Subcutaneous abdominal adipose tissue (tissue), 5 donors: ENCODE measurements around the gene MDM4.

Source experiments
- H3K27ac ChIP-seq: one replicate; pipeline ENCODE4 v1.7.0; 2013; ENCODE audit warnings: low read depth, mild to moderate bottlenecking, inconsistent platforms, low read length, moderate library complexity
- H3K27me3 ChIP-seq, 5 donors: one replicate each; pipeline ENCODE4 v1.7.0; 2013; ENCODE audit warnings: low read length in 5 of 5, inconsistent platforms in 1 of 5; ENCODE audit not compliant: control insufficient read depth in 5 of 5, insufficient read depth in 4 of 5
- H3K36me3 ChIP-seq, 5 donors: one replicate each; pipeline ENCODE4 v1.7.0; 2013; ENCODE audit warnings: low read length in 5 of 5; ENCODE audit not compliant: control insufficient read depth in 5 of 5, insufficient read depth in 5 of 5
- H3K4me1 ChIP-seq, 5 donors: one replicate each; pipeline ENCODE4 v1.7.0; 2013; ENCODE audit warnings: low read length in 5 of 5, mild to moderate bottlenecking in 3 of 5, moderate library complexity in 1 of 5; ENCODE audit not compliant: control insufficient read depth in 5 of 5, insufficient read depth in 5 of 5
- H3K4me3 ChIP-seq, 5 donors: one replicate each; pipeline ENCODE4 v1.7.0; 2013; ENCODE audit warnings: low read length in 5 of 5, low read depth in 1 of 5
- H3K9ac ChIP-seq, 5 donors: one replicate each; pipeline ENCODE4 v1.7.0; 2013; ENCODE audit warnings: low read length in 5 of 5, mild to moderate bottlenecking in 4 of 5, moderate library complexity in 3 of 5
- H3K9me3 ChIP-seq, 5 donors: one replicate each; pipeline ENCODE4 v1.7.0; 2013; ENCODE audit warnings: low read length in 5 of 5; ENCODE audit not compliant: control insufficient read depth in 5 of 5
- donor health status: healthy.
- donor health status: healthy.
- donor health status: healthy.
- donor health status: healthy.
- donor health status: healthy.

The MDM4 gene

GRCh38 chr1:204502241-204502640 lies 14.0 kb upstream of the MDM4 start:
- Histone ChIP-seq H3K36me3 (no peaks in the 10 kb centered on the region), H3K9me3 (no peaks in the 10 kb centered on the region), H3K4me3 (no peak overlapping the region), H3K27me3 (no peaks in the 10 kb centered on the region), H3K4me1 (peaks cover 0 to 23% (median 17%) of the 10 kb centered on the region in 5 donors), H3K9ac (no peak overlapping the region), H3K27ac (no peak overlapping the region)

- Histone ChIP-seq H3K27me3 (no peaks in the 10 kb centered on the region), H3K9me3 (no peaks in the 10 kb centered on the region), H3K36me3 (no peaks in the 10 kb centered on the region), H3K4me3 (no peak overlapping the region), H3K4me1 (peaks cover 0 to 32% (median 23%) of the 10 kb centered on the region in 5 donors), H3K27ac (no peak overlapping the region), H3K9ac (no peak overlapping the region)
Measured at GRCh38 chr1:204503122-204503912, 12.9 kb upstream of the MDM4 start.

- Histone ChIP-seq H3K4me3 (no peak overlapping the region), H3K36me3 (no peaks in the 10 kb centered on the region), H3K27ac (no peak overlapping the region), H3K9me3 (no peaks in the 10 kb centered on the region), H3K27me3 (no peaks in the 10 kb centered on the region), H3K4me1 (peaks cover 0 to 28% (median 20%) of the 10 kb centered on the region in 5 donors), H3K9ac (no peak overlapping the region)
Measured at GRCh38 chr1:204503913-204504519, 12.2 kb upstream of the MDM4 start.

DNA sequence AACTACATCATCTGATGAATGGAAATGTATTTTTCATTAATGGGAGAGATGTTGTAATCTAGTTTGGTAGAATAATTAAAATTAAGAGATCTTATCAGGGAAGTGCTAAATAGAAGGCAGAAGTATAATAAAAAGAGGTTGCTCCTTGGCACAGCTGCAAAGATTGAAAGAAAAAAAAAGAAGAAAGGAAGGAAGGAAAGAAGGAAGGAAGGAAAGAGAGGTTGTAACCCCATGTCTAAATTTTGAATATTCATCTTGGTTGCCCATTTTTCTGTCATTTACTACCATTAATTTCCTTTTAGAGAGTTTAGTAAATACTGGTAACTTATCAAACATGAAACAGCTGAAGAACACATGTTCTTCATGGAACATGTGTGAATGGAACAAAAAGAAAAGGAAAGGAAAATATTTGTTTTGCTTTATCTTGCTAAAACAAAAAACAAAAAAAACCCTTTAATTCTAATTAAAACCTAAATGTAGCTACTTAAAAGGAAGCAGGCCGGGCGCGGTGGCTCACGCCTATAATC lies 10.5 kb upstream of the MDM4 start:
- peak overlapping the region; percentile 74 for H3K27ac ChIP-seq
- no peaks in the 10 kb centered on the region for H3K36me3 ChIP-seq
- H3K9me3 ChIP-seq, result no peaks in the 10 kb centered on the region
- H3K9ac ChIP-seq, result peak overlapping the region in 1 of 5 donors; percentile 56
- peaks cover 0 to 19% (median 14%) of the 10 kb centered on the region in 5 donors for H3K4me1 ChIP-seq
- no peaks in the 10 kb centered on the region for H3K27me3 ChIP-seq
- H3K4me3 ChIP-seq, result peak overlapping the region; percentile 65 to 90 (median 76)

DNA sequence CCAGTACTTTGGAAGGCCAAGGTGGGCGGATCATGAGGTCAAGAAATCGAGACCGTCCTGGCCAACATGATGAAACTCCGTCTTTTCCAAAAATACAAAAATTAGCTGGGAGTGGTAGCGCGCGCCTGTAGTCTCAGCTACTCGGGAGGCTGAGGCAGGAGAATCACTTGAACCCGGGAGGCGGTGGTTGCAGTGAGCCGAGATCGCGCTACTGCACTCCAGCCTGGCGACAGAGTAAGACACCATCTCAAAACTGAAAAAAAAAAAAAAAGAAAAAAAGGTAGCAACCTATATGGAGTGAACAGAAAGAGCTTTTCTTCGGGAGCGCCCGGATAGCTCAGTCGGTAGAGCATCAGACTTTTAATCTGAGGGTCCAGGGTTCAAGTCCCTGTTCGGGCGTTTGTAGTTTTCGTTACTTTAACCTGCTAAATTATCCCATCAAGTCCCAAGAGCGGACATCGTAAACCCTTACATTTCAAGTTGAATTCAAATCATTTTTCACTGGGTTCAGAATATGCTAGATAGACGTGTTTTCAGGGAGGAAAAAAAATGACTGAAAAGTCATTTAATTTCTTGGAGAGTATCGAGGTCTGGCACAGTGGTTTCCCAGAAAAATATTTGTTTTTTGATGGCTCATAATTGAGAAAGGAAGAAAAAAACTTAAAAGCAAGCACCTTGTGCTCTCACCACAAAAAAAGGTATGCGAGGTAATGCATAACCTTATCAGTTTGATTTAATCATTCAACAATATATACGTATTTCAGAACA lies 9.8 kb upstream of the MDM4 start:
- Histone ChIP-seq H3K9me3 (no peaks in the 10 kb centered on the region), H3K9ac (peak overlapping the region in 2 of 5 donors; percentile 11 to 59), H3K4me3 (peak overlapping the region; percentile 65 to 90 (median 76)), H3K27me3 (no peaks in the 10 kb centered on the region), H3K27ac (peak overlapping the region; percentile 86), H3K36me3 (no peaks in the 10 kb centered on the region), H3K4me1 (peaks cover 0 to 19% (median 14%) of the 10 kb centered on the region in 5 donors)

DNA sequence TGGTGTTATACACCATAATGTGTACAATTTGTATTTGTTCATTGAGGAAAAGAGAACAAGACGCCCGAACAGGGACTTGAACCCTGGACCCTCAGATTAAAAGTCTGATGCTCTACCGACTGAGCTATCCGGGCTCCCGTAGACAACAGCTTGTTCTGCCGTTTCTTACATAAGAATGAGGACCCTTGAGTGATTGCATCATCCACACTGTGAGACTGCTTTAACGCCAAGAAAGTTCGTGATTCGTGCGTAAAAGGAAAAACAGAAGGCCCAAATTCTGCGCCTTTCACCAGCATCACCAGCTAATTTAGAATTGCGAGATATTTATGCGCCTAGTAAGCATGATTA lies 9.3 kb upstream of the MDM4 start:
- no peaks in the 10 kb centered on the region for H3K36me3 ChIP-seq
- H3K4me1 ChIP-seq, result peaks cover 0 to 19% (median 14%) of the 10 kb centered on the region in 5 donors
- H3K27ac ChIP-seq, result peak overlapping the region; percentile 86
- H3K4me3 ChIP-seq, result peak overlapping the region; percentile 64 to 90 (median 76)
- no peaks in the 10 kb centered on the region for H3K27me3 ChIP-seq
- peak overlapping the region in 4 of 5 donors; percentile 57 to 80 (median 66) for H3K9ac ChIP-seq
- no peaks in the 10 kb centered on the region for H3K9me3 ChIP-seq

DNA sequence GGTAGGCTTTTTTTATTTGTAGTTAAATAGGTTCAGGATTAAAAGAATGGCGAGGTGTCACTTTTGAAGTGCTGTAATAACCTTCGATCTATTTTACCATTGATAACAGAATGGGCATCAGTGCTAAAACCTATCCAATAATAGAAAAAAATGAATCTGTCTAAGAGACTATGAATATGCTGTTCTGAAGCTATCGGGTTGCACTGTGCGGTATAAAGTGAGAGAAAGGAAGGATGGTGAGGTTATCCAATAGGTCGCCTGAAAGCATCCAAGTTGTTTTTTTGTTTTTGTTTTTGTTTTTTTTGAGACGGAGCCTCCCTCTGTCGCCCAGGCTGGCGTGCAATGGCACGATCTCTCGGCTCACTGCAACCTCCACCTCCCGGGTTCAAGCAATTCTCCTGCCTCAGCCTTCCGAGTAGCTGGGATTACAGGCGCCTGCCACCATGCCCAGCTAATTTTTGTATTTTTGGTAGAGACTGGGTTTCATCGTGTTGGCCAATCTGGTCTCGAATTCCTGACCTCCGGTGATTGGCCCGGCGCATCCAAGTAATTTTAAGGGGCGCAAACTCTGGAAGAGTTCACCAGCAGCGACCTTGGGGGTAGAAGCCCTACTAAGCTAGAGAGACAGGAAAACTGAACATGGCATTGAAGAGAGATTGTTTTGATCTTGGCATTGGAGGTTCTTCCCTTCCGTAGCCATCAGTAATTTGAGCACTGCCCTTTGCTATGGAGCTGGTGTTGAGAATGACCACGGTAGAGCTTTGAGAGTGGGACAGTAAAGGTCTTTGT lies 8.7 kb upstream of the MDM4 start:
- H3K27ac ChIP-seq, result peak overlapping the region; percentile 86
- no peaks in the 10 kb centered on the region for H3K27me3 ChIP-seq
- no peaks in the 10 kb centered on the region for H3K9me3 ChIP-seq
- peak overlapping the region in 4 of 5 donors; percentile 57 to 80 (median 66) for H3K9ac ChIP-seq
- H3K36me3 ChIP-seq, result no peaks in the 10 kb centered on the region
- peaks cover 0 to 19% (median 14%) of the 10 kb centered on the region in 5 donors for H3K4me1 ChIP-seq
- H3K4me3 ChIP-seq, result peak overlapping the region; percentile 64 to 90 (median 76)

GRCh38 chr1:204509186-204509635 lies 7.0 kb upstream of the MDM4 start:
- no peak overlapping the region for H3K27ac ChIP-seq

GRCh38 chr1:204511366-204511765 lies 4.8 kb upstream of the MDM4 start:
- peaks cover 0 to 16% (median 12%) of the 10 kb centered on the region in 5 donors for H3K4me1 ChIP-seq
- H3K4me3 ChIP-seq, result no peak overlapping the region
- H3K9me3 ChIP-seq, result no peaks in the 10 kb centered on the region
- no peak overlapping the region for H3K9ac ChIP-seq
- H3K36me3 ChIP-seq, result no peaks in the 10 kb centered on the region
- no peak overlapping the region for H3K27ac ChIP-seq
- H3K27me3 ChIP-seq, result no peaks in the 10 kb centered on the region

More at GRCh38 chr1:204509186-204509635, 7.0 kb upstream of the MDM4 start:
- no peaks in the 10 kb centered on the region for H3K36me3 ChIP-seq
- H3K4me1 ChIP-seq, result peaks cover 0 to 19% (median 14%) of the 10 kb centered on the region in 5 donors
- no peak overlapping the region for H3K9ac ChIP-seq
- no peaks in the 10 kb centered on the region for H3K27me3 ChIP-seq
- no peak overlapping the region for H3K4me3 ChIP-seq
- no peaks in the 10 kb centered on the region for H3K9me3 ChIP-seq
